HG02610 (cell line): ENCODE measurements around the gene CLSTN1.

ENCODE experiments used
- ATAC-seq: cut with Tn5 transposase; IDR thresholded peaks from one replicate; pipeline ENCODE4 v1.9.1; 2021; ENCODE audit warnings: mild to moderate bottlenecking, moderate library complexity; ENCODE audit not compliant: unreplicated experiment

Gene CLSTN1

GRCh38 chr1:9689011-9689706 is 134.6 kb downstream of the CLSTN1 start:
- ATAC-seq = peak; percentile 51

GRCh38 chr1:9688599-9688998 is 135.2 kb downstream of the CLSTN1 start:
- ATAC-seq = no peak

GRCh38 chr1:9687874-9688582 is 135.7 kb downstream of the CLSTN1 start:
- peak; percentile 3 for ATAC-seq

DNA sequence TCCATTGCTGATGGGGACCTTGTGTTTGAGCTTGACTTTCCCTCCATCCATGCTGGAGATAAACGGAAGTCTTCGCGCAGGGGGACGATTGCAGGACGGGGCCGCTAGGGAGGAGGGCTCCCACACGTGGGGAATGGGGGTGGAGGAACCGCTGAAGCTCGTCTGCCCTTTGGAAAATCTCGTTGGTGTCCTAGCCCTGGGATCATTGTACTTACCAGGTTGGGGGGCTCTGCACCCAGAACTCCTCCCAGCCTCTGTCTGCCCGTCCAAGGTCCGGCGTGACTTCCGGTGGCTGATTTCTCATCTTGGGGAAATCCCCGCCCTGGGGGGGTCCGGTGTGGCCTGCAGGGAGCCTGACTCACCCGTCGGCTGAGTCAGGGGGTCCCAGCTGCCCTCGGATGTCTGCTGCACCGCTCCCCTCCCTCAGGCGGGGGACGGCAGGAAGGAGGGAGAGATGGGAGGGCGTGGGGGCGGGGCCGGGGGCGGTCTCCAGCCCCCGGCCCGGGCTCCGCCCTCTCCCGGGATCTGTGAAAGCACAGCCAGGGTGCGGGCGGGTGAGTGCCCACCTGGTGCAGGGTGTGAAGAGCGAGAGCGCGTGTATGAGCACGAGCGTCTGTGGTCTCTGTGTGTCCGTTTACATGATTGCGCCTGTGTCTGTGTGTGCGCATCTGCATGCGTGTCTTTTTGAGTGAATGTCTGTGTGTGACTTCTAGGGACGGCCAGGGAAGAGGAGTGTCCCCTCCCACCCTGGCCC is 136.5 kb downstream of the CLSTN1 start:
- ATAC-seq = peak; percentile 38

GRCh38 chr1:9684801-9685200 is 139.0 kb downstream of the CLSTN1 start:
- ATAC-seq = no peak

- no peak for ATAC-seq
Measured at GRCh38 chr1:9680828-9681227, 142.9 kb downstream of the CLSTN1 start.

- ATAC-seq = no peak
Measured at GRCh38 chr1:9680091-9680490, 143.7 kb downstream of the CLSTN1 start.
